Endothelial cell of umbilical vein (primary cell): Measurements from ENCODE around the gene ATP8B2.

Source experiments
- EZH2 ChIP-seq: IDR thresholded peaks from 2 replicates; pipeline ENCODE4 v1.6.1; 2012; ENCODE audit warnings: borderline replicate concordance, low read depth, mild to moderate bottlenecking, moderate library complexity, low read length, inconsistent platforms; ENCODE audit not compliant: severe bottlenecking
- POLR2A ChIP-seq: IDR thresholded peaks from 2 replicates; pipeline ENCODE4 v1.6.1; 2012; ENCODE audit warnings: low read depth, mild to moderate bottlenecking, control low read depth, low read length

DNA sequence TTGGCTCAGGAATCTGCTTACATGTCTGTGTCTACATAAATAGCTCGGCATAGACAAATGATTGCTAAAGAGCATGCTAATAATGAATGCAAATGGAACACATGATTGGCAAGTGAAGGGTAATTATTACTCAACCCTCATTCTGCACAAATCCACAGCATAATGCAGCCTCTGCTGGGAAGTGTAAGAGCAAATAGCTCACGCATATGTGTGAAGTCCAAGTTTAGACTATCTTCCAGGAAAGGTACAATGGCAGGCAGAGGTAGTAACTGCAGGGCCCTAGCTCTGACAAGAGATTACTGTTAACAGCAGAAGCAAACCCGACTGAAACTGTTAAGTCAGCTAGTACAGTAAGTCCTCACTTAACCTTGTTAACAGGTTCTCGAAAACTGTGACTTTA lies 72.8 kb downstream of the ATP8B2 start:
- no peak for TF ChIP-seq POLR2A
- TF ChIP-seq EZH2 = no peak
